Pancreas (tissue), 10 donors: ENCODE results near the gene FMNL2. TPM values are rescaled to one million over a fixed set of nuclear protein-coding genes. Genes with fewer than 3 reads are reported as not detected.

Experiments
- ATAC-seq, 4 donors: fragments of 200-7000 bp; cut with Tn5 transposase; one replicate each; pipeline versions ENCODE4 v1.8.0 to v1.9.1; 2020; ENCODE audit warnings: mild to moderate bottlenecking in 4 of 4, moderate library complexity in 4 of 4
- DNase-seq, 6 donors: peaks; one replicate each; pipeline ENCODE4 v3.0.0-alpha.2; 2020
- FAIRE-seq: peaks from 2 replicates; lab custom pipeline; 2012; peaks lifted over from hg19 to GRCh38; lab: Jason Lieb, UNC
- H3K27ac ChIP-seq, 4 donors: fragments of 200-600 bp; sonication (generic); 1 replicate in 3 of 4; 2 replicates in 1 of 4; pipeline versions ENCODE4 v1.5.0 to v1.8.0; 2020
- H3K27me3 ChIP-seq, 4 donors: fragments of 200-600 bp; one replicate each; pipeline ENCODE4 v1.8.0; 2021
- H3K36me3 ChIP-seq, 3 donors: fragments of 200-600 bp; sonication (generic) in 1 of 3; one replicate each; pipeline versions ENCODE4 v1.5.0 to v1.8.0; 2020 to 2021
- H3K4me1 ChIP-seq, 3 donors: fragments of 200-600 bp; one replicate each; pipeline ENCODE4 v1.8.0; 2021
- H3K4me3 ChIP-seq, 4 donors: fragments of 200-600 bp; sonication (generic) in 2 of 4; one replicate each; pipeline versions ENCODE4 v1.5.0 to v1.8.0; 2020 to 2021
- H3K9me3 ChIP-seq, 4 donors: fragments of 200-600 bp; one replicate each; pipeline ENCODE4 v1.8.0; 2021
- WGBS, 2 donors: extraction: QIAGEN DNeasy Blood & Tissue Kit; methylation state at CpG; one replicate each; pipeline ENCODE4 v1.1.7; 2013; 5-methylcytosine and 5-hydroxymethylcytosine counted together
- intact Hi-C, 3 donors: fragments of 100-400 bp; cut with DNase I; formaldehyde crosslinking; loops; one replicate each; pipeline versions ENCODE4 v1.11.1 to v1.14.2; 2022
- polyA plus RNA-seq, 2 donors: library from polyadenylated mRNA; stranded (reverse); fragments of 200-250 nt; gene quantifications; one replicate each; pipeline ENCODE4 v1.2.3, GENCODE V29; 2013
- total RNA-seq, 6 donors: library from RNA; stranded (reverse); fragmentation: NEBNext Ultra II Directional in 4 of 6; extraction: Animal tissue kit (Norgen Biotek cat#: 25700) in 4 of 6; gene quantifications; one replicate each; pipeline versions ENCODE4 v1.2.1 to v1.2.4, GENCODE V29; 2021 to 2023
- TF ChIP-seq, protein P1 (sequence below), 4 donors: fragments of 200-600 bp; sonication (generic) in 3 of 4; IDR thresholded peaks; one replicate each; pipeline versions ENCODE4 v1.5.0 to v1.8.0; 2021; ENCODE audit warnings: antibody characterized with exemption in 4 of 4
- donor health status: healthy with polysubstance abuse.
- donor health status: DM: no; HTN: no; CAD: no; lungs with moderate emphysema.
- donor health status: DM: no; HTN: no; CAD: no.
- donor health status: control.
- donor health status: control.
- donor health status: Bipolar disorder and iron deficiency.
- donor health status: DM: yes; HTN: yes; CAD: no.
- donor health status: DM: no; HTN: no; CAD: no.
- donor health status: DM: no; HTN: no; CAD: no.
- donor health status: DM: yes; HTN: yes; CAD: no.

FMNL2 gene
- total and polyA plus RNA-seq, 8 donors, result 7.5 to 22.3 (median 11.3) TPM

GRCh38 chr2:152623076-152623740 lies 288.2 kb downstream of the FMNL2 start:
- no peak for DNase-seq
- intact Hi-C loops, result loop anchor here in 1 of 3 donors (5.0 kb wide), 1 partner anchor 431 kb away; no protein-coding TSS in a partner anchor

DNA sequence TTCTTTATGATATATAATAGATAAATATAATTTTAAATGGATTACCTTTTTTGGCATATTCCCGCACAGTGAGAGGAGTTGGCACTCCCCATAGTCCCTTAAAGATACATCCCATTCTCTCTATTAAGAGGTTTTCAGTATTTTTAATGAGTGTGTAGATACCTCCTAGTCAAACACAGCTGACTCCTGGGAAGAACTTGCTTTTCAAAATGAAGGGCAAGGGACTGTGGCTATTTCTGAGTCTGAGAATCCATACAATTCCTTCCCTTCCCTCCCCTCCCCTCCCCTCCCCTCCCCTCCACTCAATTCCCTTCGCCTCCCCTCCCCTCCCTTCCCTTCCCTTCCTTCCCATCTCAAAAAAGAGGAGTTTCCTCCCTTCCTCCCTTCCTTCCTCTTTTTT lies 288.8 kb downstream of the FMNL2 start:
- FAIRE-seq (no peak), DNase-seq (no peak), ATAC-seq (no peak)
- TF ChIP-seq, protein P1, sequence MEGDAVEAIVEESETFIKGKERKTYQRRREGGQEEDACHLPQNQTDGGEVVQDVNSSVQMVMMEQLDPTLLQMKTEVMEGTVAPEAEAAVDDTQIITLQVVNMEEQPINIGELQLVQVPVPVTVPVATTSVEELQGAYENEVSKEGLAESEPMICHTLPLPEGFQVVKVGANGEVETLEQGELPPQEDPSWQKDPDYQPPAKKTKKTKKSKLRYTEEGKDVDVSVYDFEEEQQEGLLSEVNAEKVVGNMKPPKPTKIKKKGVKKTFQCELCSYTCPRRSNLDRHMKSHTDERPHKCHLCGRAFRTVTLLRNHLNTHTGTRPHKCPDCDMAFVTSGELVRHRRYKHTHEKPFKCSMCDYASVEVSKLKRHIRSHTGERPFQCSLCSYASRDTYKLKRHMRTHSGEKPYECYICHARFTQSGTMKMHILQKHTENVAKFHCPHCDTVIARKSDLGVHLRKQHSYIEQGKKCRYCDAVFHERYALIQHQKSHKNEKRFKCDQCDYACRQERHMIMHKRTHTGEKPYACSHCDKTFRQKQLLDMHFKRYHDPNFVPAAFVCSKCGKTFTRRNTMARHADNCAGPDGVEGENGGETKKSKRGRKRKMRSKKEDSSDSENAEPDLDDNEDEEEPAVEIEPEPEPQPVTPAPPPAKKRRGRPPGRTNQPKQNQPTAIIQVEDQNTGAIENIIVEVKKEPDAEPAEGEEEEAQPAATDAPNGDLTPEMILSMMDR (IDR thresholded peaks at IDR 0.05), result no peak
- Histone ChIP-seq H3K4me1 (no peaks in the 10 kb centered on the region), H3K9me3 (no peaks in the 10 kb centered on the region), H3K27ac (no peak overlapping the region), H3K36me3 (peaks cover 0 to 4% (median 3%) of the 10 kb centered on the region in 3 donors), H3K27me3 (no peaks in the 10 kb centered on the region), H3K4me3 (no peak overlapping the region)
- intact Hi-C loops, result loop anchor here in 1 of 3 donors (5.0 kb wide), 1 partner anchor 431 kb away; no protein-coding TSS in a partner anchor
- 95 to 96% methylated on average over 1 of the region's 2 CpGs for WGBS, 2 donors

More at GRCh38 chr2:152623076-152623740, 288.2 kb downstream of the FMNL2 start:
- no peak overlapping the region for H3K27ac ChIP-seq
- peaks cover 0 to 3% (median 2%) of the 10 kb centered on the region in 3 donors for H3K36me3 ChIP-seq
- TF ChIP-seq, protein P1 (IDR thresholded peaks at IDR 0.05), result no peak
- no peak for ATAC-seq
- no peaks in the 10 kb centered on the region for H3K27me3 ChIP-seq
- no peak overlapping the region for H3K4me3 ChIP-seq
- no peak for FAIRE-seq
- no peaks in the 10 kb centered on the region for H3K9me3 ChIP-seq
- H3K4me1 ChIP-seq, result no peaks in the 10 kb centered on the region
- 77 to 81% methylated on average over 13 of the region's 13 CpGs for WGBS, 2 donors

DNA sequence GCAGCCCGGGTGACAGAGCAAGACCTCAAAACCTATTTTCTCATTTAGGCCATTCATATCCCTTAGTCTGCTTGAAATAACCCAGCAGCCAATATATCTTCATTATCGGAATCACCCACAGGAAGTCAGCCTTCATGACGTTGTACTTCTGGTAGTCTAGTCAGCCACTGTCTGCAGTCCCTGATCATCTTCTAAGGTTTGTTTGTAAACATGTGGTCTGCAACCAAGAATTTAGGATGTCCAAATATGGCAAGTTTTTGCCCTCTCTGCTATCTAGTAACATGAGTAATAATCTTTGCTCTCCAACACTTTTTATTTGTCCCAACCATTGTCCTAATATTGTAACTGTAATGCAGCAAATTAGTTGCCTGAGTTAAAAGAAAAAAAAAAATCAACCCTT lies 289.8 kb downstream of the FMNL2 start:
- TF ChIP-seq, protein P1 (IDR thresholded peaks at IDR 0.05), result no peak
- 84 to 86% methylated on average over 3 of the region's 3 CpGs for WGBS, 2 donors
- Histone ChIP-seq H3K4me1 (no peaks in the 10 kb centered on the region), H3K9me3 (no peaks in the 10 kb centered on the region), H3K4me3 (no peak overlapping the region), H3K27ac (no peak overlapping the region), H3K36me3 (peaks cover 0 to 4% (median under 1%) of the 10 kb centered on the region in 3 donors), H3K27me3 (no peaks in the 10 kb centered on the region)
- ATAC-seq (no peak), FAIRE-seq (no peak), DNase-seq (no peak)
- intact Hi-C loops, result loop anchor here in 1 of 3 donors (5.0 kb wide), 1 partner anchor 433 kb away; no protein-coding TSS in a partner anchor

DNA sequence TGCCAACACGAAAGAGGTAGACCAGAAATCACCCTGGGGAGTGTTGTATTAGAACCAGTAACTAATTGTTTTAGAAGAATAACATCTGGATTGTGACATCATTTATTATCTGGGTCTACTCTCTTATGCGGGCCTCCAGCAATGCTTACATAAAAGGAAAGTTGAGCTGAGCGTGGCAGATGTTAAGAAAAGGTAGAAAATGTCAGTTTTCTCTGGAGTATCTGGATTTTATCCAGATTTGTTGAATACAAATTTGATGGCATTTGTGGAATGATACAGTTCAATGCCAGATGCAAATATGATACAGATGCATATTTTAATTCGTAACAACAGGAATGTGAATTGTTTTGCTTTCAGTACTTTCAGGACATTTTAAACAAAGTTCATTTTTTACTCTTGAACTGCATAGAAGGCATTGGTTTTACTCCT lies 292.0 kb downstream of the FMNL2 start:
- TF ChIP-seq, protein P1 (IDR thresholded peaks at IDR 0.05), result no peak
- no peaks in the 10 kb centered on the region for H3K9me3 ChIP-seq
- DNase-seq, result no peak
- no peaks in the 10 kb centered on the region for H3K4me1 ChIP-seq
- no peak for ATAC-seq
- H3K27me3 ChIP-seq, result no peaks in the 10 kb centered on the region
- FAIRE-seq, result no peak
- intact Hi-C loops, result no loop called here
- no peak overlapping the region for H3K4me3 ChIP-seq
- 35 to 45% methylated on average over 4 of the region's 4 CpGs for WGBS, 2 donors
- peaks cover 0 to 4% (median 0%) of the 10 kb centered on the region in 3 donors for H3K36me3 ChIP-seq
- no peak overlapping the region for H3K27ac ChIP-seq
